ENCODE data around the gene SRP9.
"Not testable (repeated sequence)": the region's sequence is repeated elsewhere in the genome, so short reads cannot be mapped to it uniquely, and the experiment has no call there.

Gene SRP9

GRCh38 chr1:225806249-225806648 is 28.6 kb downstream of the SRP9 start:
- H3K4me3 Mint-ChIP-seq, result no peak overlapping the region
- H3K9me3 Mint-ChIP-seq, result no peaks in the 10 kb centered on the region
- peaks cover 6% of the 10 kb centered on the region for H3K4me1 Mint-ChIP-seq
- no peak overlapping the region for H3K27ac Mint-ChIP-seq
- H3K36me3 Mint-ChIP-seq (ENCODE audit: low read depth), result peaks cover 8% of the 10 kb centered on the region
- TF ChIP-seq CTCF (IDR thresholded peaks at IDR 0.05; ENCODE audit: unreplicated experiment in 3 of 3), result no peak
- H3K27me3 Mint-ChIP-seq (ENCODE audit: low read depth), result peaks cover 10% of the 10 kb centered on the region

GRCh38 chr1:225806736-225807135 is 29.1 kb downstream of the SRP9 start:
- H3K27ac Mint-ChIP-seq; H3K36me3 Mint-ChIP-seq (ENCODE audit: low read depth); H3K4me3 Mint-ChIP-seq; H3K9me3 Mint-ChIP-seq; H3K4me1 Mint-ChIP-seq: not testable (repeated sequence)
- peaks cover 10% of the 10 kb centered on the region for H3K27me3 Mint-ChIP-seq (ENCODE audit: low read depth)

- peak overlapping the region in 2 of 3 experiments; percentile 20 to 44 for H3K27ac Mint-ChIP-seq
Measured at GRCh38 chr1:225808136-225808535, 30.5 kb downstream of the SRP9 start.

GRCh38 chr1:225809842-225810578 is 32.4 kb downstream of the SRP9 start, which contains the start of gene EPHX1:
Gene EPHX1 (plus strand): TSS chr1:225810124. CDS start chr1:225828730, 18,606 bp downstream.
- Mint-ChIP-seq H3K4me3 (peak within 1 kb of the TSS; percentile 93 to 97 (median 97)), H3K27ac (peak within 1 kb of the TSS; percentile 91 to 96 (median 93)), H3K9me3 (no peaks in the 10 kb centered on the region), H3K27me3 (ENCODE audit: low read depth) (peaks cover 10% of the 10 kb centered on the region), H3K4me1 (peaks cover 31% of the 10 kb centered on the region), H3K36me3 (ENCODE audit: low read depth) (no peaks in the 10 kb centered on the region)
- TF ChIP-seq CTCF (IDR thresholded peaks at IDR 0.05; ENCODE audit: unreplicated experiment in 3 of 3), result peak; percentile 23 to 39 (median 28)

More at GRCh38 chr1:225808136-225808535, 30.5 kb downstream of the SRP9 start:
- H3K4me1 Mint-ChIP-seq, result peaks cover 22% of the 10 kb centered on the region
- no peak for TF ChIP-seq CTCF (IDR thresholded peaks at IDR 0.05; ENCODE audit: unreplicated experiment in 3 of 3)
- peak overlapping the region; percentile 28 to 90 (median 67) for H3K4me3 Mint-ChIP-seq
- H3K9me3 Mint-ChIP-seq, result no peaks in the 10 kb centered on the region
- H3K27me3 Mint-ChIP-seq (ENCODE audit: low read depth), result peaks cover 10% of the 10 kb centered on the region
- peaks cover 4% of the 10 kb centered on the region for H3K36me3 Mint-ChIP-seq (ENCODE audit: low read depth)

DNA sequence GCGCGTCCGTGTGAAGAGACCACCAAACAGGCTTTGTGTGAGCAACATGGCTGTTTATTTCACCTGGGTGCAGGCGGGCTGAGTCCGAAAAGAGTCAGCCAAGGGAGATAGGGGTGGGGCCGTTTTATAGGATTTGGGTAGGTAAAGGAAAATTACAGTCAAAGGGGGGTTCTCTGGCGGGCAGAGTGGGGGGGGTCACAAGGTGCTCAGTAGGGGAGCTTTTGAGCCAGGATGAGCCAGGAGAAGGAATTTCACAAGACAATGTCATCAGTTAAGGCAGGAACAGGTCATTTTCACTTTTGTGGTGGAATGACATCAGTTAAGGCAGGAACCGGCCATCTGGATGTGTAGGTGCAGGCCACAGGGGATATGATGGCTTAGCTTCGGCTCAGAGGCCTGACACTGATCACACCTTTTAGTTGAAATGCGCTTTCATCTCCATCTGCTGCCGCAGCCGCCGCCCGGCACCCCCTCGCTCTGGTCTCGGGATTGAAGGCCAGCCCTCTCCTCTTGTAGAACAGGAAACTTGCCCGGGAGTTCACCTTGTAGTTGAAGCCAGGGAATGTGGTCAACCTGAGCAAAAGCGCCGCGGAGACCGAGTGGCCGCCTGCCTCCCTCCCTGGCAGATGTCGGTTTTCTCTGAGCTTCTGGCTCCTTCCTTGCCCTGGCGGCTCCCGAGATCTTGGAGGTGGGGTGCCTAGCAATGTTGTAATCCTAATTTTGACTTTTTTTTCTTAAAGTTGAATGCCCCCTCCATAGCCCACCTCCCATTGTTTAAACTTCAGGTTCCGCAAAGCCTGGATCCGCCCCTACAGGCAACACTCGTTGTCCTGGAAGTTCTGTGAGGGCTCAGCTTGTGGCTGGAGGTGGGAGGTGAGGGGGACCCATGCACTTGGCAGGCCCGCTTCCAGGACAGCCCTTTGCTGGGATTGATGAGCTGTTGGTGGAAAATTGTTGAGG is 33.2 kb downstream of the SRP9 start:
- not testable (repeated sequence) for H3K36me3 Mint-ChIP-seq (ENCODE audit: low read depth); H3K9me3 Mint-ChIP-seq
- Mint-ChIP-seq H3K4me3 (peak overlapping the region; percentile 93 to 97 (median 97)), H3K4me1 (peaks cover 36% of the 10 kb centered on the region), H3K27me3 (ENCODE audit: low read depth) (peaks cover 10% of the 10 kb centered on the region), H3K27ac (peak overlapping the region; percentile 81 to 96 (median 93))

- Mint-ChIP-seq H3K9me3 (no peaks in the 10 kb centered on the region), H3K4me1 (peaks cover 45% of the 10 kb centered on the region), H3K4me3 (peak overlapping the region; percentile 93 to 97 (median 97)), H3K27me3 (ENCODE audit: low read depth) (peaks cover 10% of the 10 kb centered on the region), H3K36me3 (ENCODE audit: low read depth) (no peaks in the 10 kb centered on the region), H3K27ac (peak overlapping the region; percentile 81 to 96 (median 93))
- peak; percentile 28 to 40 (median 32) for TF ChIP-seq CTCF (IDR thresholded peaks at IDR 0.05; ENCODE audit: unreplicated experiment in 3 of 3)
Measured at GRCh38 chr1:225811622-225812487, 34.2 kb downstream of the SRP9 start.

All from nephron (organoid).